ENCODE data around the gene NSL1.

- TF ChIP-seq POLR2AphosphoS5 (IDR thresholded peaks at IDR 0.05) (no peak), CTCF (IDR thresholded peaks at IDR 0.05) (no peak), POLR2A (IDR thresholded peaks at IDR 0.05) (no peak), EP300 (IDR thresholded peaks at IDR 0.05) (no peak)
These were observed 78.9 kb downstream of the NSL1 start for GRCh38 chr1:212712451-212713303.
